Measurements from ENCODE around the gene LBR. TPM values are rescaled to one million over a fixed set of nuclear protein-coding genes. Genes with fewer than 3 reads are reported as not detected.
"Not testable (repeated sequence)": the region's sequence is repeated elsewhere in the genome, so short reads cannot be mapped to it uniquely, and the experiment has no call there.

The LBR gene
- total RNA-seq, result 100 to 1,000 TPM; 147 TPM

GRCh38 chr1:225427235-225428067, at the start of gene LBR:
Gene LBR (minus strand): TSS chr1:225428038. CDS start chr1:225424075, 3,963 bp downstream.
- CTCF ChIA-PET, result interaction anchor here (0.9 to 4.0 kb wide), 3 partner anchors 18 to 27 kb away, joined by 3 to 17 read pairs (median 8); no protein-coding TSS in a partner anchor
- POLR2A ChIA-PET, result interaction anchor here (1.3 to 3.2 kb wide), 5 partner anchors 14 to 40 kb away, joined by 4 to 18 read pairs (median 16); no protein-coding TSS in a partner anchor

- POLR2A ChIA-PET, result no interaction called here
- CTCF ChIA-PET, result interaction anchor here (0.6 to 1.4 kb wide), 3 partner anchors 295 to 425 kb away, joined by 3 to 7 read pairs (median 3); no protein-coding TSS in a partner anchor
Observed at GRCh38 chr1:225477296-225477911, 49.6 kb upstream of the LBR start.

DNA sequence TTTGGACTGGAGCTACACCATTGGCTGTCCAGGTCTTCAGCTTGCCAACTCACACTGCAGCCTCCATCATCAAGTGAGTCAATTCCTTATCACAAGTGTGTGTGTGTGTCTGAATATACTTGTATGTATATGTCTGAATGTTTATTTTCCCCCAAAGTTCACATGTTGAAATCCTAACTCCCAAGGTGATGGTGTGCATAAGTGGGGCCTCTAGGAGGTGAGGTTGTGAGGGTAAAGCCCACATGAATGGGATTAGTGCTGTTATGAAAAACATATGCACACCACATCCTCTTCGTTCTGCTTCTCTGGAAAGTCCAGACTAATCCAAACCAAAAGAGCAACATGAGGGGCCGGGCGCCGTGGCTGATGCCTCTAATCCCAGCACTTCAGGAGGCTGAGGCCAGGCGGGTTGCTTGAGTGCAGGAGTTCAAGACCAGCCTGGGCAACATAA, 48.7 kb upstream of the LBR start:
- ChIA-PET CTCF (interaction anchor here (0.6 to 1.4 kb wide), 4 partner anchors 296 to 531 kb away, joined by 3 to 6 read pairs (median 3); no protein-coding TSS in a partner anchor), POLR2A (no interaction called here)

DNA sequence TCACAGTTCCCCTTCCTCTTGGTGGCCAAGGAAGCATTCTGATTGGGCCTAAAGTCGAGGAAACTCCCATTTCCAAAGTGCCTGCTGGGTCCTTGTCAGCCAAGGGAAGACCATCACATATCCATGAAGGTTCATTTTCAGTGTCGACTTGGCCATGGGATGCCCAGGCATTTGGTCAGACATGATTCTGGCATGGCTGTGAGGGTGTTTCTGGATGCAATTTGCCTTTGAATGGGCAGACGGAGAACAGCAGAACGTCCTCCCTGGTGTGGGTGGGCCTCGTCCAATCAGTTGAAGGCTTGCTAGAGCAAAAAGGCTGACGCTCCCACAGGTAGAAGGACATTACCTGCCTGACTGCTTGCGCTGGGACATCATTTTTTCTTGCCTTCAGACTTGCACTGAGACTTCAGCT, 48.3 kb upstream of the LBR start:
- POLR2A ChIA-PET, result no interaction called here
- CTCF ChIA-PET, result interaction anchor here (0.6 to 1.6 kb wide), 6 partner anchors 11 to 532 kb away, joined by 3 to 10 read pairs (median 3); no protein-coding TSS in a partner anchor

- CTCF ChIA-PET, result interaction anchor here (0.6 to 2.1 kb wide), 30 partner anchors 10 to 512 kb away, joined by 3 to 10 read pairs (median 4); partner anchors contain the start of genes PYCR2, SRP9 and TMEM63A
- POLR2A ChIA-PET, result no interaction called here
Observed at GRCh38 chr1:225474986-225475820, 47.4 kb upstream of the LBR start.

DNA sequence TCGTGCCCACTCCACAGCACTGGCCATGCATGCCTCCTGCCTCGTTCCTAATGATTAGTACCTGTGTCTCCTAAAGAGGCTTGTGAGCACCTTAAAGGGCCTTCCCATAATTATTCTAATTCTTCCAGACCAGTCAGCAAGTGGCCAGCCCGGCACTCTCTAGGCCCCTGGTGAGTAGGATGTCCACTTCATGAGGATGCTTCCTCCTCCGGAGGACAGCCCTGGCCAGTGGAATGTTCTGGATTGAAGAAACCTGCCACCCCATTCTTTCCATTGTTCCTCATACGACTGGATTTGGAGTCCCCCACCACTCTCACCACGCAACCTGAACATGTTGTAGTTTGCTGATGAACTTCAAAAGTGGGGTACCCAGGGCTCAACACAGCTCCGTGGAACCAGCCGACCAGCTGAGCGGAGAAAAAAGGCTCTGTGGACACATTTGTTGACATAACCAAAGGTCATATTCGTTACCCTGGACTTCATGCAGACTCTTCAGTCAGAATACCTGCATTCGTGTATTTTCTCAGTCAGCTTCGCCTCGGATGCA, 46.7 kb upstream of the LBR start:
- CTCF ChIA-PET, result interaction anchor here (0.6 to 2.1 kb wide), 27 partner anchors 10 to 513 kb away, joined by 3 to 10 read pairs (median 4); partner anchors contain the start of genes SRP9 and TMEM63A
- POLR2A ChIA-PET, result no interaction called here

DNA sequence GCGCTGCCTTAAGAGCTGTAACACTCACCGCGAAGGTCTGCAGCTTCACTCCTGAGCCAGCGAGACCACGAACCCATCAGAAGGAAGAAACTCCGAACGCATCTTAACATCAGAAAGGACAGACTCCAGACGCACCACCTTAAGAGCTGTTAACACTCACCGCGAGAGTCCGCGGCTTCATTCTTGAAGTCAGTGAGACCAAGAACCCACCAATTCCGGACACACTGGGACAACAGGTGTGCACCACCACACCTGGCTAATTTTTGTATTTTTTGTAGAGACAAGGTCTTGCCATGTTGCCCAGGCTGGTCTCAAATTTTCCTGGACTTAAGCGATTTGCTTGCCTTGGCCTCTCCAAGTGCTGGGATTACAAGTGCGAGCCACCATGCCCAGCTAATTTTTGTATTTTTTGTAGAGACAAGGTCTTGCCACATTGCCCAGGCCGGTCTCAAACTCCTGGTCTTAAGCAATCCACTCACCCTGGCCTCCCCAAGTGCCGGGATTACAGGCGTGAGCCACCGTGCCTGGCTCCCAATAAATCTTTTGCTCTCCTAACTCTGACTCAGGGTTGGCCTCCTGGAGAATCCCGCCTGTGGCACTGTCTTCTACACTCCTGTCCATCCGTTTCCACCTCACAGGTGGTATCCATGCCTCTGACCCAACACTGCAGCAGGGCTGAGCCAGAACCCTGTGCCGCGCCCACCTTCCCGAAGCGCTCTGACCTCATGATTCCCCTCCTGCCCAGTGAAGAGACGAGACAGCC, 46.0 kb upstream of the LBR start:
- POLR2A ChIA-PET, result not testable (repeated sequence)
- CTCF ChIA-PET, result interaction anchor here (0.6 to 2.1 kb wide), 13 partner anchors 9 to 501 kb away, joined by 3 to 10 read pairs (median 5); partner anchors contain the start of gene SRP9

- CTCF ChIA-PET, result interaction anchor here (0.6 to 1.2 kb wide), 3 partner anchors 43 to 438 kb away, joined by 3 to 5 read pairs (median 4); no protein-coding TSS in a partner anchor
- POLR2A ChIA-PET, result not testable (repeated sequence)
Observed at GRCh38 chr1:225473266-225473665, 45.4 kb upstream of the LBR start.

DNA sequence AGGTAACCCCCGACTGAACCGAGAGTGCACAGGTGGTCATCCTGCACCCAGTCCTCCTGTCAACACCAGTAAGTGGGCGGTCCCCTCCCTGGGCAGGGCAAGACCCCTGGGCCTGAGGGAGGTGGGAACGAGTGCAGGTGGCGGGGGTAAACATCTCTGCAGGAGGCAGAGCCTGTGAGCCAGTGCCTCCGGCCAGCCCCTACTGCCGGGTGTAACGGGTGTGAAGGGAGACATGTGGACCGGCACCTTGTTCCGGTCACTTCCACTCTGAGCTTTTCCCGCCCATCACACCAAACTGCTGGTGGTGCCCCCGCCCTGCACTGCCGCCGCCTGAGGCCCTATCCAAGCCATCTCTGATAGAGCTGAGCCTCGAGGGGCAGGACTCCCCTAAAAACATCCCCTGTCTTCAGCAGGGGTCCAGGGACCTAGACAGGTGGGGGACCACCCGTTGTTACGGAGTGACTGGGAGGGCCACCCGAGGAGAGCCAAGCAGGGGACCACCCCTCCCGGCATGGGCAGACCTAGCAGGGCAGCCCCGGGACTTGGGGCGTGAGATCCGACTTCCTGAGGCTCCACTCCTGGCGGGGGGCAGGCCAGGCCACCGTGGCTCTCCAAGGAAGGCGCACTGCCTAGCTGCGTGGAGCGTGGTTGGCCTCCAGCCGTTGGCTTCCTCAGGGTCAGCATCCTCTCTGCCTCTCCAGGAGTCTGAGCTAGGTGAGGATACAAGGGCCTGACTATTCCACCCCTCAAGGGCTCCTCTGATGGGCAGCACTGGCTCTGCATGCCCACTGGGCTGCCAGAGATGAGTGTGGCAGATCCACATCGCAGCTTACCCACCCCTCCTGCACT, 43.8 kb upstream of the LBR start:
- POLR2A ChIA-PET, result interaction anchor here (0.5 kb wide), 1 partner anchor 389 kb away, joined by 3 read pairs; no protein-coding TSS in a partner anchor
- CTCF ChIA-PET, result interaction anchor here (0.6 to 1.1 kb wide), 2 partner anchors 27 to 515 kb away, joined by 3 to 4 read pairs; no protein-coding TSS in a partner anchor

GRCh38 chr1:225471109-225471452, 43.2 kb upstream of the LBR start:
- CTCF ChIA-PET, result interaction anchor here (0.6 to 1.1 kb wide), 2 partner anchors 26 to 515 kb away, joined by 3 to 4 read pairs; no protein-coding TSS in a partner anchor
- POLR2A ChIA-PET, result no interaction called here

- POLR2A ChIA-PET, result no interaction called here
- CTCF ChIA-PET, result interaction anchor here (1.1 kb wide), 1 partner anchor 516 kb away, joined by 4 read pairs; no protein-coding TSS in a partner anchor
Observed at GRCh38 chr1:225470211-225471108, 42.6 kb upstream of the LBR start.

DNA sequence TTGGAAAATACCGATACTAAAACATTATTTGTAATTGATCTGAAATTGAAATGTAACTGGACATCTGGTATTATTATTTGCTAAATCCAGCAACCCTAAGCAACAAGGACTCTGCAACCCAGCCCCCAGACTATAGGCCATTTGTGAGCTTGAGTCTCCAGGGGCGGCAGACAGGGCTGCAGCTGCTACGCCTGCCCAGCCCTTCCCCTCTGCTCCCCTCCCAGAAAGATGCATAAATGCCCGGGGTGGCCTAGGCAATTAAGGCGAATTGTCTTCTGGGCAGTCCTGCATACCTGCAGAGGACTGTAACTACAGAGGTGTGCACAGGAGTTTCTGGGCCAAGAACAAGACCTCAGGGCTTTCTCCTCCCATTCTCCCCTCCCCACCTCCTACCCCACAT, 41.2 kb upstream of the LBR start:
- ChIA-PET CTCF (interaction anchor here (1.8 to 2.0 kb wide), 3 partner anchors 12 to 519 kb away, joined by 4 to 5 read pairs (median 5); no protein-coding TSS in a partner anchor), POLR2A (interaction anchor here (1.1 to 3.1 kb wide), 4 partner anchors 8 to 309 kb away, joined by 3 to 18 read pairs (median 10); partner anchors contain the start of genes LBR and SRP9)

DNA sequence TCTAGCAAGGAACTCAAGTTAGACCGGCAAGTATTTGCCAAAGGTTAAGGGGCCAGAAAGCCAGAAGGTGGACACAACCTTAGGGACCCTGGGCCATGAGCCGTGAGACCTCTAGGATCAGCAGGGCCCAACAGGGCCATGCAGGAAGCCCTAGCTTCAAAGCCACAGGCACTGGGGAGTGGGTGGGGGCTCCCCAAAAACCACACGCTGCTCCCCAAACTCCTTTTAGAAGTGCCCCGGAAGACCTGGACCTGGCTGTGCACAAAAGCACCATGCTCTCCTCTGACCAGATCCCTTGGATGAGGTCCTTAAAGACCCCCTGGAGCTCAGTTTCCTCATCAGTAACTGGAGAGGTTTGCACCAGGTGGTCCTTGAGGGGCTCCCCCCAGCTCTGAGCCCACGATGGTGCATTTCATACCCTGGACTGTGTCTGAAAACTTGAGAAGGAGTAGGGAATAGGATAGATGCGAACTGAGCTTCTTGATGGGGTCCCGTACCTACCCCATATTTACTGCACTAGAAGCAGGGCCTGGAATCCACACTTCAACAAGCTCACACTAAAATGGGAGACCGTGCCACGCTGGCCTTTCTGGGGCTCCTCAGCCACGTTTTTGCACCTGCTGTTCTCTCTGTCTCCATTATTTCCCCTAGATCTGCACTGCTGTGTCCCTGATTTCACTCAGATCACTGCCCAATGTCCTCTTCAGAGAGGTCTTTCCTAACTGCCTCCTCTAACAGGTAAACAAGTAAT, 40.6 kb upstream of the LBR start:
- ChIA-PET CTCF (interaction anchor here (0.6 to 2.0 kb wide), 7 partner anchors 12 to 520 kb away, joined by 3 to 5 read pairs (median 4); no protein-coding TSS in a partner anchor), POLR2A (interaction anchor here (1.1 to 3.1 kb wide), 7 partner anchors 8 to 594 kb away, joined by 3 to 18 read pairs (median 6); partner anchors contain the start of genes LBR and SRP9)

DNA sequence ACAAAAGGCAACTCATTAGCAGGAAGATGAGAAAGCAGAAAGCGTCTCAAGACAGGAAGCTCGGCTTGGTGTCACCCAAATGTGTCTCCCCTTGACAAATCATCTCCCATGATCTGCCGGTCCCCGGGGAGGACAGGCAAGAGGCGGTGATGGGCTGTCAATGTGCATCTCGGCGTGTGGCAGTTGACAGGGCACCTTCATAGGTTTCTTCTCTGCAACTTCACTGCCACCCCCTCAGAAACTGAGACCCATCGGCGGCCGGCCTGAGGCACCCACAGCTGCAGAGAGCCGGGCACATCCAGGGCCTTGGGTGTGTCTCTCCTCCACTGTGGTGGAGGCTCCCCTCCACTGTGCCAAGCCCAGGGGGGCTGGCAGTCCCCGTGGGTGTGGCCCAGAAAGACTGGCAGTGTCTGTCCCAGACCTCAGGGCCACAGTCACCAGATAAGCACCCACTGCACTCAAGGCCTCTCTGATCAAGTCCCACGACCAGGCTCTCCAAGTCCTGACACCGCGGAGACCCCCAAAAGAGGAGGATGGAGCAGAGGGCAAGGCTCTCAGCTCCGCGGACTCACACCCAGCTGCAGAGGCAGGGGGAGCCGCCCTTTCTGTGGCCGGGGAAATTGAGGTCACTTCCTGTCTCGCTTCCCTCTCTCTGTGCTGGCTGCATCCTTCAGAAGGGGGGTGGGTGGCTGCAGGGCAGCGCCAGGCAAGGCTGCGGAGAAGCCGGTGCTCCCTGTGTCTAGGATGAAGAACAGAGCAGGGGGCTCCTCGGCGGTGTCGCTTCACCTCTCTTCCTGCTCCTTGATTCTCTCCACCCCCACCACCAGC, 39.6 kb upstream of the LBR start:
- CTCF ChIA-PET, result interaction anchor here (0.6 to 2.0 kb wide), 8 partner anchors 12 to 521 kb away, joined by 3 to 5 read pairs (median 4); no protein-coding TSS in a partner anchor
- POLR2A ChIA-PET, result interaction anchor here (1.2 to 3.1 kb wide), 5 partner anchors 13 to 595 kb away, joined by 3 to 18 read pairs (median 10); partner anchors contain the start of gene LBR
